ENCODE measurements around the gene LRRC10B.
"Not testable (repeated sequence)": the region's sequence is repeated elsewhere in the genome, so short reads cannot be mapped to it uniquely, and the experiment has no call there.

Gene LRRC10B

DNA sequence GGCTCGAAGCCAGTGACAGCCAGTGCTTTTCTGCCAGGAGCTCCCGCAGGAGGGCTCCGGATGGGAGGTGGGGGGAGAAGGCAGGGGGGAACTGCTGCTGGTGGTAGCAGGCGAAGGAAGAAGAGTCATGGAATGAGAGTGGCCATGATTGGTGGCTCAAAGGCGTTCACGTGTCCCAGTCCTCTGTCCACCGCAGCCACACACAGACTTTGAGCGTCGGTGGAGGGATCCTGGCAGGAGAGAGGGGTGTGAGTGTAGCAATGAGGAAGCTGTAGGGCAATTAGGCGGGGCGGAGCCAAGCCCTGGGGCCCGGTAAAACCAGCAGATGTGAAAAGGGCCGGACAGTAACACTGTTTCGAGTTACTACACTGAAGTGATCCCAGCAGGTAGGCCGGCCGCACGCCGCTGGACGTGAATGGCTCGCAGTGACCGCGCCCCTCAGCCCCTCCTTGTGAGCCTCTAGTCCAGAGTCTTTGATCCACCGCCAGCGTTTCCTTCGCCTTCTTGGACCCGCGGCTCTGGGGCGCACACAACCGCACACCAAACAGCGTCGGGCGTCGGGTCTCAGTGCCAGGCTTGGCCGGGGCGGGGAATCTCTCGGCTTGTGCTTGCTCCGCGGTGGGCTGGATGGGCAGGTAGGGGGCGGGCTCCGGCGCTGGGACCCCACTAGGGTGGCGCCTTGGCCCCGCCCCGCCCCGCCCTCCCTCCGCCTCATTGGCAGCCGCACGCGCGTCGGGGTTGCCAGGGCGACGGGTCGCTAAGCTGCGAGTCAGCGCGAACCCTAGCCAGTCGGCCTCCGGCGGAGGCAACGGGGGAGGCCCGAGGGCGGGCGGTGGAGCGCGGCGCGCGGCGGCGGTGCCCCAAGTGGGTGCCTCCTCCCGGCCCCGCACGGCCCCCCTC, at the start of gene LRRC10B:
LRRC10B (plus strand) TSS at position 788 of the 900 bp plus-strand sequence. CDS start 250 bp downstream, outside the sequence.
- DNase-seq: peak; percentile 88

DNA sequence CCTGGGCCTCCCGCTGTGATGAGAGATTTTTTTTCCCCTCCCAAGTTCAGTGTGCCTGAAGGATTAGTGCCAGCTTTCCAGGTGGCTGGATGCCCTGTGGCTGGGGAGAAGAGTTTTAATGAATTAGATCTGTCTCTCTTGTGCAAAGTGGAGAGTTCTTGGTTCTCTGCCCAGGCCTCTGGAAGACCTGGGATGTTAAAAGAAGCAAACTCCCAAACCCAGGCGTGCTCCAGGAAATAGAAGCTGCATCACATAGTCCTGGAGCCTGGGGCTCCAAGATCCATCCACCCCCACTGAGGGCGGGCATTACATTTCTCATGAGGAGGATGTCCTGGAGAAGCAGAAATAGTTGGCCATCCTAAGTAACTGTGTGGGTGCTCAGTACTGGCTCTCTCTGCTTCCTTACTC, 48.1 kb upstream of the LRRC10B start:
- no peak for DNase-seq

DNA sequence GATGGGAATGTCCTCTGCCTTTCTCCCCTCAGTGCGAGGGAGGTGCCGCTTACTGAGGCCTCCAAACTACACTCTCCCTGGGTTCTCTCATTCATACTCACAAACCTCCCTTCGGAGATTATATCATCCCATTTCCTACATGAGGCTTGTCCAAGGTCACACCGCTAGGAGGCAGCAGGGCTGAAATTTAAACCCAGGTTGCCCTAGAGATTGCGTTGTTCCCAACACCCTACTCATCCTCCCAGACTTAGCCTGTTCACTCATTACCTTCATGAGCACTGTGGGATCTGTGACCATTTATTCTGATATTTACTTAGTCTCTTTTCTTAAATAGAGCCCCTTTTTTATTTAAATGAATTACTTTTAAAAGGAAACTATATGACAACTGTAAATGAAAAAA, 47.6 kb upstream of the LRRC10B start:
- peak; percentile 7 for DNase-seq

DNA sequence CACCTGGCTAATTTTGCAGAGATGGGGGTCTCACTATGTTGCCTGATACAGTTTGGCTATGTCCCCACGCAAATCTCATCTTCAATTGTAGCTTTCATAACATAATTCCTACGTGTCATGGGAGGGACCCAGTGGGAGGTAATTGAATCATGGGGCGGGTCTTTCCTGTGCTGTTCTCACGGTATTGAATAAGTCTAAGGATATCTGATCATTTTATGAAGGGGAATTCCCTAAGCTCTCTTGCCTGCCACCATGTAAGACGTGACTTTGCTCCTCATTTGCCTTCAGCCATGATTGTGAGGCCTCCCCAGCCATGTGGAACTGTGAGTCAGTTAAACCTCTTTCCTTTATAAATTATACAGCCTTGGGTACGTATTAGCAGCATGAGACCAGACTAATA, 40.9 kb upstream of the LRRC10B start:
- not testable (repeated sequence) for DNase-seq

DNA sequence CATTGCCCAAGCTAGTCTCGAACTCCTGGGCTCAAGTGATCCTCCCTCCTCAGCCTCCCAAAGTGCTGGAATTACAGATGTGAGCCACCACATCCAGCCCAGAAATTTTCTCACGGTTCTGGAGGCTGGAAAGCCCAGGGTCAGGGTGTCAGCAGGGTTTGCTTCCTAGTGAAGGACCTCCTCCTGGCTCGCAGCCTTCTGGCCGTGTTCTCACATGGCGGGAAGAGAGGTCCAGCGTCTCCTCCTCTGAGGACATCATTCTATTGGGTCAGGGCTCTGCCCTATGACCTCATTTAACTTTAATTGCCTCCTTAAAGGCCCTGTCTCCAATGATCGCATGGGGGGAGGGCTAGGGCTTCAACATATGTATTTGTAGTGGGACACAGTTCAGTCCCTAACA, 40.5 kb upstream of the LRRC10B start:
- no peak for DNase-seq

DNA sequence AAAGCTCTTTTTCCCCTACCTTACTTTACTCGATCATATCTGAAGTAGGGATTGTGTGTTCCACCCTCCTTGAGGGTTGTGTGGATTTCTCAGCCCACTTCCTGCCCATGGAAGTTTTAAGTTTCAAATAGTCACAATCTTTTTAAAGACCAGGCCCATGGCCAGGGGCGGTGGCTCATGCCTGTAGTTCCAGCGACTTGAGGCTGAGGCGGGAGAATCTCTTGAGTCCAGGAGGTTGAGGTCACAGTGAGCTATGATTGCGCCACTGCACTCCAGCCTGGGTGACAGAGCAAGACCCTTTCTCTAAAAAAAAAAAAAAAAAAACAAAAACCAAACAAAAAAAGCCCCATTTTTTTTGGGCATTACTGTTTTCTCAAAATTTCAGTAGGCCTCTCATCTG, 36.3 kb upstream of the LRRC10B start:
- no peak for DNase-seq

DNA sequence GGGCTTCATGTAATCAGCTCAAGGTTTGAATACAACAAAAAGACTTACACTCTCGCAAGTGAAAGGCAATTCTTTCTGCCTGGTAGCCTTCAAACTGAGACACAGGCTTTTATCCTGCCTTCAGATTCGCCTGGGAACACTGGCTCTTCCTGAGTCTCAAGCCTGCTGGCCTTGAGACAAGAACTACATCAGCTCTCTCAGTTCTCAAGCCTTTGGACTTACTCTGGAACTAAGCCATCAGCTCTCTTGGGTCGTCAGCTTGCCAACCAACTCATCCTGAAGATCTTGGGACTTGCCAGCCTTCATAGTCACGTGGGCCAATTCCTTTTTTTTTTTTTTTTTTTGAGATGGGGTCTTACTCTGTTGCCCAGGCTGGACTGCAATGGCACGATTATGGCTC, 35.7 kb upstream of the LRRC10B start:
- DNase-seq: no peak

DNA sequence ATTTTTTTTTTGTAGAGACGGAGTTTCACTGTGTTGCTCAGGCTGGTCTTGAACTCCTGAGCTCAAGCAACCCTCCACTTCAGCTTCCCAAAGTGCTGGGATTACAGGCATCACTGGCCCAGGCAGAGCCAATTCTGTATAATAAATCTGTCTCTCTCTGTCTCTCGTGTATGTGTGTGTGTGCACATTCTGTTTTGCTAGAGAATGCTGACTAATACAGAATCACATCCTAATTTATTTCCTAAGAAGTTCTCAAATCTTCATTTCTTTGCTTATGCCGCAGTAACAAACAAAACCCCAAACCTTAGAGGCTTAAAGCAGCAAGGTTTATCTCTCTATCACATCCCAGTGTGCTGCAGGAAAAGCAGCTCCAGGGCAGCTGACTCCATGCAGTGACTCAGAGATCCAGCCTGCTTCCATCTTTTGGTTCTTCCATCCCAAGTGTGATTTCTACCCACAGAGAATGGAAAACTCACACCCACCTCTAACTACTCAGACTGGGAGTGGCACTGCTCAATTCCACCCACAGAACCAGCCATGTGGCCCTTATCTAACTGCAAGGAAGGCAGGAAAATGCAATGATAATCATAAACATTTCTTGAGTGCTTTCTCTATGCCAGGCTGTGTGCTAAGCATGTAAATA, 35.1 kb upstream of the LRRC10B start:
- no peak for DNase-seq

DNA sequence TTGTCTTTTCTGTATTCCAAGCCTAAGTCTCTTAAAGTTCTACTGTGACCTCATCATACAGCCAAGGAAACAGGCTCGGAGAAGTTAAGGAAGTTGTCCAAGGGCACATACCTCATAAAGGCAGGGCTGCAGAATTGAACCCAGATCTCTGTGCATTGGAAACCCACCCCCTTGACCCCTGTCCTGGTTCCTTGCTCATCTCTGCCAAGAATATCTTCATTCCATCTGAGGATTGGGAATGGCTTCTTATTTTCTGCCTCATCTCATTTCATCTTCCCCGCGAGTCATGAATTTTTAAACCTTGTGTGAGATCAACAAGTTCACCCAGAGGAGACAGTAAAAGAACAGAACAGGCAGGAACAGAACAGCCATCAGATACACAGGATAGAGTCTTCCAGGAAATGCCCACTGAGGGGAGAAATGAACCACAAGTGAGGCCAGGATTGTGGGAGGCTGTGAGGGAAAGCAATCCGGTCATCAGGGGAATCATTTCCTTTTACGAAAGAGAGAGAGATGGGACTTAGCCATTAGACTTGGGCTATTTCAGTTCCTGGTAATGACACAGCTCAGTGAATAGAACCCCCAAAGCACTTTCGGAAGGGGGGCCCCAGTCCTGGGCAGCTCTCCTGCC, 34.4 kb upstream of the LRRC10B start:
- DNase-seq: no peak

DNA sequence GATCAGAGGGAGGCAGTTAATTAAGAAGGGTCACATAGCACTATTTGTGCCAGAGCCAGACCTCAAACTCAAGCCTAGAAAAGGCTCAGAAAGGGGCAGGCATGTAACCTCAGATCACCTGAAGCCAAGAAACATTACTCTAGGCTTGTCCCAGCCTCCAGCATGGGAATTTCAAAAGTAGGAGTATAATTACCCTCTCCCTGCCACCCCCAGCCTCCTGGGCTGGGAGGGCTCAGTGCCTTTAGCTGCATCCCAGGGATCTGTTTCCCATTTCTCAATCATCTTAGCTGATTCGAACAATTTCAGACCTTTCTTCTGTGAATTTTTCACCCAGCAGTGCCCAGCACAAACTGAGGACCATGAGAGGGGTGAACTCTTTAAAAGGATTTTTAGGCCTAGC, 33.1 kb upstream of the LRRC10B start:
- no peak for DNase-seq

DNA sequence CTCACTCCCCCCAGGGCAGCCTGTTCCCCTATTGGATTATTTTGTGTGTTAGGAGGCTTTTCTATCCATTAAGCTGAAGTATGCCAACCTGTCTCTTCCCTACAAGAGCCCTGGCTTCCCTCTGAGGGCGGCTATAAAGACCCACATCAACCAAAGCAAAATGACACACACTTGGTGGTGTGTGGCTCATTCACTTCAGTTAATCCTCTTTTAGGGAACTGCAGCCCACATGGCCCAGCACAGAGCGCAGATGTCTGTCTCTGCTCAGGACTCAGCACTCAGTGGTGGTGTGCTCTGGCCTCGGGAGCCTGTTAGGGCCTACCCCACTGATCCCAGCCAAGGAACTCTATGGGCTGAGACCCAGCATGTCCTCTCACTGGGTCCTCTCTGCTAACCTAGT, 32.2 kb upstream of the LRRC10B start:
- peak; percentile 77 for DNase-seq

DNA sequence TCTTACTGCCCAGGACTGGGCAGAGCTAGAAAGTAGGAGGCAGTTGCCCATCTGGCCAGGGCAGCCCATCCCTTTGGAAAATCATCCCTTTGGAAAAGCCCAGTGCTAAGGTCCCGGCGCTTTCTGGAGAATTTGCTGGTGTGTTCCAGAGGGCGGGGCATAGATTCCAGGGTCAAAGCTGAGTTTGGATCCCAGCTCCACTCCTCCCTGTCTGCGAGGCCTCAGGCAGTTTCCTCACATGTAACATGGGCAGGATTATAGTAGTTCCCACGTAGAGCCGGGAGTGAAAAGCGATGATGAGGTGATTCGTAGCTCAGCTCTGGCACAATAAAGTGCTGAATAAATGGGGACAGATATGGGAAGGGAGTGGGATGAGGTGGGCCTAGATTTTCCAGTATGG, 31.4 kb upstream of the LRRC10B start:
- DNase-seq: no peak

DNA sequence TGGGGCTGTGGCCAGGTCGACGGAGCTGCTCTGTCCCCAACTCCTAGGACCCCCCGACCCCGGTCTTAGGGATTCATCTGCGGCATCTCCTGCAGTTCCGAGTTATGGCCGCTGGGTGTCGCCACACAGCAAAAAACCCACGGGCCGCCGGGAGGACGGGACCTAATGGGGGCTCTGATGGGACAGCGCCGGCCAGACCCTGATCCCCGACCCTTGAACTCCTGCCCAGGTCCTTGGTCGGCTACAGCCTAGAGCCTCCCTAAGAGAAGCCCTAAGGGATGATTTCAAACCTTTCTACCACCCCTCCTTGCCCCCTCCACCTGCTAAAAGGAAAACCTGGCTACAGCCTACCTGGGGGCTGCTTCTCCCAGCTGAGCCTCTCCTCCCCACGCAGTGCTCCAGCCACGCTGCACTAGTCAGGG, 30.8 kb upstream of the LRRC10B start:
- DNase-seq: peak; percentile 55

DNA sequence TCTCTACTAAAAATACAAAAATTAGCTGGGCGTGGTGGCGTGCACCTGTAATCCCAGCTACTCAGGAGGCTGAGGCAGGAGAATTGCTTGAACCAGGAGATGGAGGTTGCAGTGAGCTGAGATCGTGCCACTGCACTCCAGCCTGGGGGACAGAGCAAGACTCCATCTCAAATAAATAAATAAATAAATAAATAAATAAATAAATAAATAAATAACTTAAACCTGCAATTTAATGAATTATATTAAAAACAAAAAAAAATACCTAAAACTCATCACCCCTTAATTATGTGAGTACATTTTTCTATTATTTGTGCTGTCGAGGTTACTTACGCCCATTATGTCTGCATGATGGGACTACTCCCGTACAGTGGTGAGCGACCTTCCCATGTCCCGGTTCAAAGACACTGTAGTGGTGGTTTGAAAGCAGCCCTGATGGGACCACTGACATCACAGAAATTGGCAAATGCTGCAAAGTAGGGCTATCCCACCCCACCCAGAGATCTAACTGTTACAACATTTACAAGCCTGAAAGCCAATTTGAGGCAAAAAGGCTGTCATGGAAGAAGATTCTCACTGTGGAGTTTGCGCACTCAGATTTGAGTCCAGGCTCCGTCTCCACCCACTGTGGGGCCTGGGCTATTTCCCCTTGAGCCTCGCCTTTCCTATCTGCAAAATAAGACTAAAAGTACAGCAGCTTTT, 29.0 kb upstream of the LRRC10B start:
- DNase-seq: not testable (repeated sequence)

DNA sequence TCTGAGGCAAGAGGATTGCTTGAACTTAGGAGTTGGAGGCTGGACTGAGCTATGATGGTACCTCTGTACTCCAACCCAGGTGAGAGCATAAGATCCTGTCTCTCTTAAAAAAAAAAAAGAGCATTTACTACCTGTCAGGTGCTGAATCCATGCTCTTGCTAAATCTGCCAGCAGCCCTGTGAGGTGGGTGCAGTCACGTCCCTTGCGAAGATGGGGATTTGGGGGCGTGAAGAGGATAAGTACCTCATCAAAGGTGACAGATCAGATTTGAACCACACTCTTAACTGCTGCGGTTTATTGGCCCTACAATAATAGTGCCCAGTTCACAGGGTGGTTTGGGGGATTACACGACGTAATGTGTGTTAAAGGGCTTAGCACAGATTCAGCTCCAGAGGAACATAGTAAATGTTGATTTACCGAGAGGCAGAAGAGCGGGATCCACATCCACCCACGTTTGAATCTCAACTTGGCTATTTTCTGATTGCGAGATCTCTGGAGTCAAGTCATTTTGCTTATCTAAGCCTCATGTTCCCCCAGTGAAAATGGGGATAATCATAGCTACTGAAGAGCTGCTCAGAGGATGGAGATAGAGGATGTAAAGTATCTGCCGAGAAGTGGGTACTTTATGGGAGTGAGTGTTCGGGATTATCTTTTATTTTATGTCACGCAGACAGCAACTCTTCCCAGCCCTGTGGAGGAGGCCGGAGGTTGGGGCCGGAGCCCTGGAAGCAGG, 28.1 kb upstream of the LRRC10B start:
- peak; percentile 65 for DNase-seq

DNA sequence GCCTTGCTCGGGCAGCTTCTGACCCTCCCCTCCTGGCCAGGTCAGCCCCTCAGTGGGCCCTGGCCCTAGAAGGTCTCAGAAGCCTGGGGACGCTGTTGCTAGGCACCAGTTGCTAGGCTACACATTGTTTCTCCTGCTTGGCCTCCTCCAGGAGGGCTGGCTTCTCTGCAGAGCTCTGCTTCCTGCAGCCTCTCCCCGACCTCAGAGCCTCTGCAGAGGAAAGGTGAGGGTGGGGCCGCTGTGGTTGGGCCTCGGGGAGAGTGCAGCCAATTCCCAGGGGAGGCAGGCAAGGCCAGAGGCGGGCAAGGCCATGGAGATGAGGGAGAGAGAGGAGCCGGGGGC, 27.6 kb upstream of the LRRC10B start:
- DNase-seq: peak; percentile 81

DNA sequence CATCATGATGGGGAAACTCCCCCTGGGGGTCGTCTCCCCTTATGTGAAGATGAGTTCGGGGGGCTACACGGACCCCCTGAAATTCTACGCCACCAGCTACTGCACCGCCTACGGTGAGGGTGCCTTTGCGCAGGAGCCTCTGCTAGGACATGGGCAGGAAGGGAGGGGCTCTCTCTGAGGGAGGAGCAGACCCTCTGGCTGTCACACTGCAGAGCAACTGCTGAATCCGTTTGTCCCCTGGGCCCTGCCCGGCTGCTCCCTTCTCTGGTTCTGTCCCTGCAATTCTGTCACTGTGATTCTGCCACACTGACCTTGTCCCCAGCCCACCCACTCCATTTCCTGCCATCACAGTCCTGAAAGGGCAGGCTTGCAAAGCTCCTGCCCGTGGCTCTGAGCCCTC, 26.7 kb upstream of the LRRC10B start:
- DNase-seq: no peak

DNA sequence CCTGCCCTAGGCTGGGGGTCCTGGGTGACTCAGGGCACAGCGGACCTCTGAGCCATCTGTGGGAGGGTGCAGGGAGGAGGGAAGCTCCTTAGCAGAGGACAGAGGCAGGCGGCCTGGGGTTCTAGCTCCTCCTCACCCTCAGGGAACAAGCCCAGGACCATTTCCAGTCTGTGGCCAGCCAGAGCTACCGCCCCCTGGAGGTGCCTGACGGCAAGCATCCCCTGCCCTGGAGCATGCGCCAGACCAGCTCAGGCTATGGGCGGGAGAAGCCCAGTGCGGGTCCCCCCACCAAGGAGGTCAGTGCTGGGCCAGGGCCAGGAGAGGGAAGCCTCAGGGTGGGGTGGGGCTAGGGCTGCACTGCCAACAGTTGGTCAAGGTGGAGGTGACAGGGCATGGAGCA, 26.0 kb upstream of the LRRC10B start:
- DNase-seq: peak; percentile 31

DNA sequence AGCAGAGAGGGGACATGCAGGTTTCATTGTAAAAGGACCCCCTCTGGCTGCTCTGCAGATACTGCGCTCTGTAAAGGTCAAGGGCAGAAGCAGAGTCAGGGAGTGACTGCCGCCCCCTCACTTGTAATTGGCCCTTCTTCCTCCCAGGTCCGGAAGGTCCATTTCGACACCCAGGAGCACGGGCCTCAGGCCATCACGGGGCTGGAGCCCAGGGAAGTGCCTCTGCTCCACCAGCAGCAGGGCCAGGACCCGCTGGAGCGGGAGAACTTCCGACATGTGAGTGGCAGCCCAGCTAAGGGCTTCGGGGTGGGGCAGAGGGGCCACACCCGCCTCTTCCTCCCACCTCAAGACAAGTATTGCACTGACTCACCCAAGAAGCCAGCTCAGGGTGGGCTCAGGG, 24.0 kb upstream of the LRRC10B start:
- no peak for DNase-seq

DNA sequence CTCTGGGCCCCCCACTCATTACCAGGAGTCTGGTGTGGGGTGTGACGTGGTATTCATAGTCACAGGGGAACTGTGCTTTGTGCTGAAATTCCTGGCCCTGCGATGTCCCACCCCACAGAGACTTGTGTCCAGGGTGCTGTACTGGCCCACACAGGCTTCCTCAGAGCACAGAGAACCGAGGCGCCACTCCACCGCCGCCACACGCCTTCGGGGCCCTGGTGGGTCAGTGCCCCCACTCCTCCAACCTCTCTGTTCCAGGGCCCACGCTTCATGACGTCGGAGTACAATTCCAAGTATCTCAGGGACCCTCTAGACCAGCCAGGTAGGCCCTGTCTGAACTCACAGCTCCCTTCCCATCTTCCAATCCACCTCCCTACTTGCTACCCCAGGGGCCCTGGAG, 23.5 kb upstream of the LRRC10B start:
- DNase-seq: no peak

DNA sequence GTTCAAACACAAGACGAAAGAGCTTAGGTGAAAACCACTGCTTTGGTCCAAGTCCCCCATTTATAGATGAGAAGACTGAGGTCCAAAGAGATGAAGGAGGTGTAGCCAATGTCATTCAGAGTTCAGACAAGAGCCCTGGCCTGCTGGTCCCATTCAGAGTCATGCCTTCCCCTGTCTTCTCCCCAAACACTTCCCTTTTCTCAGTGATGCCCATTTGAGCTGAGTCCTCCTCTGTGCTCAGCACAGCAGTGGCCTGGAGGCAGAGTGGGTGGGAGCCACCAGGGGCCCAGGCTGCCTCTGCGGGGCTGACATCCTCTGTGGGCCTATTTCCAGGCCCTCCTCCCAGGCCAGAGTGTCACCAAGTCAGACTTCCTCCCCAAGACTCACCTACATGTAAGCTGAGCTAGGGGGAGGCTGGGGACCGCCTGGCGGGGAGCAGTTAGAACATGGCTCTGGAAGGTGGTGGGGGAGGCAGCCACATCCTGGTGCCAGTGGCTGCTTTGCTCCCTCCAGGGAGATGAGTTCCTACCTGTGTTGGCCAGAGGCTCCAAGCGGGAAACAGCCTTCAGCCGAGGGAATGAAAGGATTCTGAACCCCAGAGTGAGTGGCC, 22.4 kb upstream of the LRRC10B start:
- no peak for DNase-seq

DNA sequence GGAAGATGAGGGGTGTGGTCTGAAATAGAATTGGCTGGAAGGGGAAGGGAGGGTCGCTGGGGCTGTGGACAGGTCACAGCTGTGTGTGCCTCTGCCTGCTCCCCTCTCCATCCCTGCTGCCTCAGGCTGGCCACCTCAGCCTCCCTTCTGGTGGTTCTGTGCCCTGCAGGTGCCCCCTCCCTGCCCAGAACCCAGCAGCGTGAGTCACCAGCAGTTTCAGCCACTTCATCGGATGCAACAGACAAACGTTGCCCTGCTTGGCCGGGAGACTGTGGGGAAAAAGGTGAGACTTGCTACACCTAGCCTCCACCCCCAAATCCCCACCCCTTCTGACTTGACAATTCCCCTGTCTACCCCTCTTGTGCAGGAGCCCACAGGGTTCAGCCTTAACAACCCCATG, 21.8 kb upstream of the LRRC10B start:
- no peak for DNase-seq
